SK-MEL-5 (cell line): ENCODE results near the gene MTMR2. TPM values are rescaled to one million over a fixed set of nuclear protein-coding genes. Genes with fewer than 3 reads are reported as not detected.

Experiments used
- DNase-seq: peaks from one replicate; pipeline ENCODE4 v3.0.0-alpha.2; 2016; ENCODE audit warnings: low read depth, low spot score
- in situ Hi-C: cut with HindIII; loops from 2 replicates; pipeline ENCODE4 v1.10.0; 2016; ENCODE audit warnings: low sequenced_read_pairs, high pct_unique_total_duplicates, low pct_unique_long_range_greater_than_20kb
- total RNA-seq: library from RNA; depleted of rRNA; stranded (reverse); fragments of >200 nt; shearing (Covaris generic); gene quantifications from 2 replicates; pipeline ENCODE4 v1.2.3, GENCODE V29; 2014

MTMR2 gene
- total RNA-seq, 1 experiment from 2014 or later: 17.8 TPM

- DNase-seq: no peak
- in situ Hi-C loops: no loop called here
Observed at GRCh38 chr11:95922099-95922498, 1.8 kb downstream of the MTMR2 start.

GRCh38 chr11:95920460-95921105 is 3.3 kb downstream of the MTMR2 start:
- no peak for DNase-seq
- in situ Hi-C loops: no loop called here

DNA sequence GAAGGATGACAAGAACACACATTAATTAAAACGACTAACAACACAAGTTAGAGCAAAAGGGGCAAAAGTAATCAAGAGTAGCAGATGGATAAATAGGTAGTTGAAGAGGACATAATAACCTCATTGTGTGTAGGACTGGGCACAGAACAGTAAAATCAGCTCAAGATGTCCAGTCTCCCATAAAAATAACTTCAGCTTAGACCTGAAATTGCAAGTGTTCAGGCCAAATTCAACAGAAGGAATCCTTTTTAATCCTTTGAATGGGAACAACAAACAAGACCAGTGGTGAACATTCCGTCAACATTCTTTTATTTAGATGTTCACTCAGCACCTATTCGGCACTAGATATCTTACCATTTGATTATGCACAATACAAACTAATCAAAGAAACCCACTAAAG is 4.4 kb downstream of the MTMR2 start:
- in situ Hi-C loops: no loop called here
- DNase-seq: no peak

DNA sequence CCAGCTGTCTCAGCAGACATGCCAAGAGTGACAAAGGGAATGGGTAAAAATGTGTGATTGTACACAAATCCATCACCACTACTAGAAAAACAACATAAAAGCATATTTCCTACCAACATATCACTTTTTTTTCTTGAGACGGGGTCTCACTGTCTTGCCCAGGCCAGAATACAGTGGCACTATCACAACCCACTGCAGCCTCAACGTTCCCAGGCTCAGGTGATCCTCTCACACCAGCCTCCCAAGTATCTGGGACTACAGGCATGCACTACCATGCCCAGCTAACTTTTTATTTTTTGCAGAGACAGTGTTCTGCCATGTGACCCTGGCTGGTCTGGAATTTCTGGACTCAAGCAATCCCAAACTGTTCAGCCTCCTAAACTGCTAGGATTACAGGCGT is 5.2 kb downstream of the MTMR2 start:
- in situ Hi-C loops: no loop called here

GRCh38 chr11:95918056-95918455 is 5.9 kb downstream of the MTMR2 start:
- no peak for DNase-seq
- in situ Hi-C loops: no loop called here

More for the DNA sequence above, 5.2 kb downstream of the MTMR2 start:
- no peak for DNase-seq

- in situ Hi-C loops: no loop called here
- no peak for DNase-seq
Observed at GRCh38 chr11:95917193-95918036, 6.5 kb downstream of the MTMR2 start.

DNA sequence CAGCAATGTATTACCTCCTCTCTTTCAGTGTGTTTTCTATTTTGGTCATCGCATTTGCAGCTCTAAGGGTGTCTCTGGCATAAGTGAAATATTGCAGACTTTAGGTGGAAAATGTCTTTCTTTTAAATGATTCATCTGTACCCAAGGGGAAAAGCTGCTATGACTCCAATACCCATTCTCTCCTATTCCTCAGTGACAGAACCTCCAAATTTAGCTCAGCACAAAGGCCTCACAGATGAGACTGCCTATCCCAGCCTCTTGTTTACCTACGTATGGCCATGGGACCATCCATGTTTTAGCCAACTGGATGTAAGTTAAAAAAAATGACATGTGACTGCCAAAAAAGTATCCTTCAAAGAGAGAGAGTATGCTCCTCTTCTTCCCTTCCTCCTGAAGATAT is 7.9 kb downstream of the MTMR2 start:
- in situ Hi-C loops: no loop called here
- no peak for DNase-seq

DNA sequence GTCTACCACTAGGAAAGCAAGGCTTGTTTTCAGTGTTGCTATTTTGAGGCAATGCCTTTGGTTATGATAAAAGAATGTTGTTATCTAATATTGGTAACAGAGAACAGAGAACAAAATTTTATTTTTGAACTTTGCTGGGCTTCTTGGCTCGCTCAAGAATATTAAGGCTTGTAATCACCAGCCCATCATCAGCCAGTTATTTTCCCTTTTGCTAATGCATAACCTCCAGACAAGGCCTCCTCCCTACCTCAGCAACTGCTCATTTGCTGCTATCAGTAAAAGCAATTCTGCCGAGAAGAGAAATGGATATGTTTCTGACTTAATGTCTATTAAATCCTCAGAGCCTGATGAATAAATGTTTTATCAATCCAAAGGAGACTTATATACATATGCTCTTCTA is 8.9 kb downstream of the MTMR2 start:
- in situ Hi-C loops: no loop called here
- DNase-seq: no peak

DNA sequence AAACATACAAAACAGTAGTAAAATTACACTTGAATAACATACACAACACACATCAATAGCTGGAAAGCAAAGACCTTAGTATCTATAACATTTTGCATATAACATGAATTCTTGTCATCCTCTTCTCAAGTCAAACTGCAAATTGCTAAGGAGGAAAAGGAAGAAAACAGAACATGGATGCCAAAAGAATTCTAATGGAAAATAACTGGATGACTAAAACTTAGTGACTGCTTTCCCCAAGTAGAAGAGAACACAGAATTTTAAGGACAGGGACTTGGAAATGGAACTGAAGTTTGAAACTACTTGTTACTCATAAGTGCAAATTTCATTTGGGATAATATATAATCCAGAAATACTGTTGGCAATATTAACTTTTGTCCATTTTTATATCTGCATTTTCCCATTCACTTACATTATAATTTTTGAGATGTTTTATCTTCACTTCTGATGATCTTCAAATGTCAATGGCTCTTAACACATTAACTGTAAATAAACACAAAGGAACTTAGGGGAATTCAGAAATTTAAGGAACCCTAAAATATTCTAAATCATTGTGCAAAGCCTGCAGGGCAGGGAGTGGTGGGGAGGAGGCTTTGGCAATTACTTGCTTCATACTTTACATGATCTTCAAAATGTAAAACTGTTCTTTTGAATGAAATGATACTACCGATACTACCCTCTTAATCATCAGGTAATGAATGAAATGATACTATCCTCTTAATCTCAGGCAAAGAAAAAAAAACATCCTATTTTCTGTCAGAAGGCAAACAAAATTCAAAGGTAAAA is 9.9 kb downstream of the MTMR2 start:
- DNase-seq: no peak
- in situ Hi-C loops: no loop called here

DNA sequence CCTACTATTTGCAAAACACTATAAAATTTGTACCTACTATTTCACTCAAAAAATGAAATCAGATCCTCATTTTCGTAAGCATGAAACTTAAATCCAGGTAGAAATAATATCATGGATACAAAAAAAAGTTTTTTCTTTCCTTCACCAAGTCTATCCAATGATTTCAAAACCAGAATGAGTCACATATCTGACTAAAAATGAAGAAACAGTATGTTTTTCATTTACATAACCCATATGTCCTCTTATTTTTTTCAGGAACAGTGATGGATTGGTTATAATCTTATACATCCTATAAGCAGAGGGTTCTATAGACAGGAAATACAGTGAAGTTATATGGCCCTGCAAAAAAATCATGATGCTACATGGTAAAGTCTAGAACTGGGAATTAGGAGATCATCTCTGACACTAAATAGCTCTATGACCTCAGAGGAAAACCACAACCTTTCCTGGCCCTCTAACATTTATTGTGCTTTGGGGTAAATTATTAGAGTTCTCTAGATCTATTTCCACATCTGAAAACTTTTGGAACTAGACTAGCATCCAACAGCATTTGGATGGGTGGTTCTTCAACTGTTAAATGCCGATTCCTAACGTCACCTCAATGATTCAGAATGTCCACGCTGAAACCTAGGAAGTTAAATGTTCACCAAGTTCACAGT is 10.9 kb downstream of the MTMR2 start:
- in situ Hi-C loops: no loop called here
- DNase-seq: no peak

- in situ Hi-C loops: no loop called here
Observed at GRCh38 chr11:95911369-95911759, 12.5 kb downstream of the MTMR2 start.

DNA sequence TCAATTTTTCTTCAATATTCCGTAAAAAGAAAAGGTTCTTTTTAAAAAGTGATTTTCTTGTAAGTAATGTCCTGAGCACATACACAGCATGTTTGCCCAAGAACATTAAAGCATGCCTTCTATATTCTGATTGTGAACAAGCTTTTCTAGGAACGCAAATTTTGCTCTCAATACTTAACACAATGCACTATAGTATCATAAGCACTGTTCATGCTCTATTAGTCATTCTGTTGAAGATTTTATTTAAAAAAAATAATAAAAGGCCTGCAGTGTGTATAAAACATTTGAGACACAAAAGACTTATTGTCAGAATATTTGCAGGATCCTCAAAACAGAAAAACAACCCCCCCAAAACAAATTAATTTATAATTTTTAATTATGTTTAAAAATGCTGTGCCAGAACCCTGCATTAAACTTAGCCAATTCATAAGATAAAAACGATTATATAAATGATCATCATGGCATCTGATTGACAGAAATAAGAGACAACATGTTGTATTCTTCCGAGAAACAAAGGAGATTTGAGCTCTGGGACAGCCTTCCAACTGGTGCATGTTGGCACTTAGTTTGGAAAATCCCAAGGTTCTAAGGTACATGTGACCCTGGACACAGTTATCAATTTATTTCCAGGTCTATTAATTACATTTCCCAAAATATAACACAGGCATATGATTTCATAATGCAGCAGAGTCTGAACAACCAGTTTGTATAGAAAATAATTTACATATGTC is 13.1 kb downstream of the MTMR2 start:
- in situ Hi-C loops: no loop called here
- peak; percentile 62 for DNase-seq

More at GRCh38 chr11:95911369-95911759, 12.5 kb downstream of the MTMR2 start:
- no peak for DNase-seq

DNA sequence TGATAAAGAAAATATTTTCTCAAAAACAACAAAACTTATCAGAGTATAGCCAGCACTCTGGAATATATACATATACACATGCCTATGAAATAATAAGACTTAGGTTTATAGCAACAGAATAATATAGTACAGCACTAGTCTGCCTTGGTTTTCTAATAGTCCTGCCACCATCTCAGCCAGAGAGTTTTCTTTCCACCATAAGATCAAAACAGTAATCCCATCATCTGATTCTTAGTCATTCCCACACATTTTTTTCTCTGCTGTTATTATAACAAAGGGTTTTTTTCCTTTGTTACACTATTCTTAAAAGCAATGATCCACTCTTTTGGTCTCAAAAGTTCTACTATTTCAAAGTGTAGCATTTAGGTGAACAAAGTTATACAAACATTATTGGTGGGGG is 15.1 kb downstream of the MTMR2 start:
- no peak for DNase-seq
- in situ Hi-C loops: no loop called here

DNA sequence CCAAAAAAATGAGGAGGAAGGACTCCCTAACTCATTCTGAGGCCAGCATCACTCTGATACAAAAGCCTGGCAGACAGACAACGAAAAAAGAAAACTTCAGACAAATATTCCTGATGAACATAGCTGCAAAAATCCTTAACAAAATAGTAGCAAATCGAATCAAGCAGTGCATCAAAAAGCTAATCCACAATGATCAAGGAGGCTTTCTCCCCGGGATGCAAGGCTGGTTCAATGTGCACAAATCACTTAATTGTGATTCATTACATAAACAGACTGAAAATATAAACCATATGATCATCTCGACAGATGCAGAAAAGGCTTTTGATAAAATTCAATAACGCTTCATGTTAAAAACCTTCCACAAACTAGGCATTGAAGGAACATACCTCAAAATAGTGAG is 16.4 kb downstream of the MTMR2 start:
- in situ Hi-C loops: no loop called here
- no peak for DNase-seq

DNA sequence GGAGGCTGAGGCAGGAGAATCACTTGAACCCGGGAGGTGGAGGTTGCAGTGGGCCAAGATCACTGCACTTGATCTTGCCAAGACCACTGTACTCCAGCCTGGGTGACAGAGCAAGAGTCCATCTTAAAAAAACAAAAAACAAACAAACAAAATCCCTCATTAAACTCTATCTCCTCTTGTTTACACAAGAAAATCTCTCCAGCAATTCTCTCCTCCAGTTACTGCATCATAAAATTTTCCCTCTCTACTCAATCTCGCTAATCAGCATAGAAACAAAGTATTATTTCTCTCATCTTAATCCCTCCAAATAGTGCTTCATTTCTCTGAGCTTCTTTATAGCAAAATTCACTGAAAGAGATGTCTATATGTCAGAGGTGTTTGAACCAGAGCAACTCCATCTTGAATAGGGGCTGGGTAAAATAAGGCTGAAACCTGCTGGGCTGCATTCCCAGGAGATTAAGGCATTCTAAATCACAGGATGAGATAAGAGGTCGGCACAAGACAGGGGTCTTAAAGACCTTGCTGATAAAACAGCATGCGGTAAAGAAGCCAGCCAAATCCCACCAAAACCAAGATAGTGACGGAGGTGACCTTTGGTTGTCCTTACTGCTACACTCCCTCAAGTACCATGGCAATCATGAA is 19.8 kb downstream of the MTMR2 start:
- in situ Hi-C loops: no loop called here
- no peak for DNase-seq

GRCh38 chr11:95898782-95899181 is 25.1 kb downstream of the MTMR2 start:
- no peak for DNase-seq
- in situ Hi-C loops: no loop called here

GRCh38 chr11:95897731-95898130 is 26.2 kb downstream of the MTMR2 start:
- no peak for DNase-seq
- in situ Hi-C loops: no loop called here
